HCT116 (cell line): ENCODE measurements around the gene PRPF38A. TPM values are rescaled to one million over a fixed set of nuclear protein-coding genes. Genes with fewer than 3 reads are reported as not detected.

Experiments
- ATAC-seq: fragments of 200-7000 bp; cut with Tn5 transposase; 2 replicates; pipeline ENCODE4 v1.9.1; 2020; ENCODE audit warnings: mild to moderate bottlenecking, moderate library complexity
- BruUV-seq: library from RNA; stranded (reverse); fragments of 400-500 nt; replicated peaks from 2 replicates; lab custom pipeline; 2021; lab: Mats Ljungman, UMichigan
- CTCF ChIA-PET: fragments of 300-600 bp; sonication (Branson Sonifier 250); formaldehyde crosslinking; loops from one replicate; lab custom pipeline; 2021; ENCODE audit warnings: antibody characterized with exemption; lab: Charles Lee
- POLR2A ChIA-PET: fragments of 300-600, 350-600 bp; sonication (Branson Sonifier 250); formaldehyde crosslinking; loops from one replicate; lab custom pipeline; 2021; ENCODE audit warnings: antibody characterized with exemption; lab: Charles Lee
- RAD21 ChIA-PET, 2 experiments: fragments of 300-600 bp; sonication (Branson Sonifier 250); formaldehyde crosslinking; loops; one replicate each; lab custom pipeline; 2023; ENCODE audit warnings: low total read pairs in 2 of 2; ENCODE audit not compliant: uncharacterized antibody in 2 of 2, unreplicated experiment in 2 of 2, low non-redundant PET in 1 of 2; lab: Charles Lee
- DNase-seq: peaks from one replicate; pipeline ENCODE4 v3.0.0-alpha.2; 2010; ENCODE audit warnings: low read depth, low spot score
- H2AFZ ChIP-seq: fragments of 200-600 bp; shearing (Covaris generic), sonication (generic); 2 replicates; pipeline ENCODE4 v1.6.1; 2017; ENCODE audit warnings: low read depth, mixed run types, mixed read lengths, antibody characterized with exemption, low read length; ENCODE audit not compliant: poor library complexity, severe bottlenecking
- H3K27ac ChIP-seq: 2 replicates; pipeline ENCODE4 v1.5.1; 2012; ENCODE audit warnings: low read depth, low read length
- H3K27me3 ChIP-seq: fragments of 200-600 bp; sonication (generic); 2 replicates; pipeline ENCODE4 v1.6.1; 2016; ENCODE audit warnings: mixed run types, low read length, mixed read lengths; ENCODE audit not compliant: insufficient read depth
- H3K36me3 ChIP-seq, 2 experiments: fragments of 200-500 bp in 1 of 2; fragments of 200-600 bp in 1 of 2; sonication (Bioruptor generic) in 1 of 2; sonication (generic) in 1 of 2; 2 replicates each; pipeline versions ENCODE4 v1.5.1 to v1.6.1; 2014 to 2016; ENCODE audit warnings: low read length in 2 of 2, inconsistent platforms in 1 of 2, mixed read lengths in 1 of 2, mixed run types in 1 of 2; ENCODE audit not compliant: insufficient read depth in 2 of 2, control insufficient read depth in 1 of 2
- H3K4me1 ChIP-seq, 2 experiments: fragments of 200-600 bp in 1 of 2; sonication (generic) in 1 of 2; 2 replicates each; pipeline versions ENCODE4 v1.5.1 to v1.6.1; 2012 to 2017; ENCODE audit warnings: low read length in 2 of 2, inconsistent platforms in 1 of 2, mild to moderate bottlenecking in 1 of 2, mixed read lengths in 1 of 2, mixed run types in 1 of 2, moderate library complexity in 1 of 2; ENCODE audit not compliant: insufficient read depth in 2 of 2, control insufficient read depth in 1 of 2
- H3K4me2 ChIP-seq: fragments of 200-600 bp; sonication (generic); 2 replicates; pipeline ENCODE4 v1.6.1; 2017; ENCODE audit warnings: mixed run types, low read length, mixed read lengths
- H3K4me3 ChIP-seq, 2 experiments: fragments of 200-600 bp in 1 of 2; sonication (generic) in 1 of 2; replicated peaks in 1 of 2; 2 replicates each; pipeline ENCODE4 v1.5.1; 2011 to 2016; ENCODE audit warnings: low read length in 2 of 2, control low read depth in 1 of 2, low read depth in 1 of 2, mild to moderate bottlenecking in 1 of 2, mixed read lengths in 1 of 2, mixed run types in 1 of 2
- H3K79me2 ChIP-seq: fragments of 200-600 bp; sonication (generic); 2 replicates; pipeline ENCODE4 v1.6.1; 2017; ENCODE audit warnings: mild to moderate bottlenecking, mixed run types, low read length, moderate library complexity, mixed read lengths; ENCODE audit not compliant: insufficient read depth
- H3K9ac ChIP-seq: fragments of 200-600 bp; sonication (generic); 2 replicates; pipeline ENCODE4 v1.6.1; 2016; ENCODE audit warnings: low read length, mixed read lengths
- H3K9me2 ChIP-seq: fragments of 200-600 bp; sonication (generic), shearing (Covaris generic); 2 replicates; pipeline ENCODE4 v1.6.1; 2017; ENCODE audit warnings: mixed run types, mild to moderate bottlenecking, moderate library complexity; ENCODE audit not compliant: insufficient read depth
- H3K9me3 ChIP-seq, 2 experiments: fragments of 200-500 bp in 1 of 2; fragments of 200-600 bp in 1 of 2; sonication (Bioruptor generic) in 1 of 2; sonication (generic) in 1 of 2; 2 replicates each; pipeline ENCODE4 v1.6.1; 2014 to 2017; ENCODE audit warnings: low read length in 2 of 2, mixed read lengths in 2 of 2, inconsistent platforms in 1 of 2, low read depth in 1 of 2, mild to moderate bottlenecking in 1 of 2, mixed run types in 1 of 2, moderate library complexity in 1 of 2; ENCODE audit not compliant: control insufficient read depth in 1 of 2, insufficient read depth in 1 of 2
- H4K20me1 ChIP-seq: fragments of 200-600 bp; sonication (generic), shearing (Covaris generic); 2 replicates; pipeline ENCODE4 v1.6.1; 2017; ENCODE audit warnings: mixed run types, mild to moderate bottlenecking, moderate library complexity; ENCODE audit not compliant: insufficient read depth
- CBX3 ChIP-seq: IDR thresholded peaks from 2 replicates; pipeline ENCODE4 v1.6.1; 2012; ENCODE audit warnings: low read depth
- CEBPB ChIP-seq: IDR thresholded peaks from 2 replicates; pipeline ENCODE4 v1.6.1; 2012; ENCODE audit warnings: low read depth
- EZH2 ChIP-seq: fragments of 200-600 bp; sonication (generic); IDR thresholded peaks from 2 replicates; pipeline ENCODE4 v1.6.1; 2017; ENCODE audit warnings: antibody characterized with exemption, mixed run types
- FOSL1 ChIP-seq: IDR thresholded peaks from 2 replicates; pipeline ENCODE4 v1.6.1; 2012; ENCODE audit warnings: low read depth
- POLR2AphosphoS5 ChIP-seq: IDR thresholded peaks from 2 replicates; pipeline ENCODE4 v1.6.1; 2011; ENCODE audit warnings: mild to moderate bottlenecking, low read depth, low read length, moderate library complexity
- SP1 ChIP-seq: IDR thresholded peaks from 2 replicates; pipeline ENCODE4 v1.6.1; 2012; ENCODE audit warnings: low read depth
- SRF ChIP-seq: IDR thresholded peaks from 2 replicates; pipeline ENCODE4 v1.6.1; 2012; ENCODE audit warnings: low read depth
- TCF7L2 ChIP-seq: IDR thresholded peaks from 2 replicates; pipeline ENCODE4 v1.7.0; 2011; ENCODE audit warnings: borderline replicate concordance, inconsistent platforms; ENCODE audit not compliant: insufficient read depth, insufficient read length; ENCODE audit errors: extremely low read depth
- YY1 ChIP-seq: IDR thresholded peaks from 2 replicates; pipeline ENCODE4 v1.6.1; 2011; ENCODE audit warnings: low read length, low read depth, moderate library complexity, mild to moderate bottlenecking; ENCODE audit not compliant: insufficient replicate concordance; ENCODE audit errors: extremely low read depth
- ZNF274 ChIP-seq: fragments of 200-500 bp; sonication (Bioruptor generic); IDR thresholded peaks from 2 replicates; pipeline ENCODE4 v1.6.1; 2014; ENCODE audit warnings: mild to moderate bottlenecking, low read depth, low read length, inconsistent platforms
- intact Hi-C: fragments of 100-400 bp; cut with micrococcal nuclease; formaldehyde crosslinking; loops from 2 replicates; pipeline ENCODE4 v1.10.0; 2022
- total RNA-seq: library from RNA; stranded (reverse); gene quantifications from one replicate; pipeline ENCODE4 v1.2.1, GENCODE V29; 2021; ENCODE audit not compliant: unreplicated experiment
- TF ChIP-seq, protein P1 (sequence below): IDR thresholded peaks from 2 replicates; pipeline ENCODE4 v1.6.1; 2012
- TF ChIP-seq, protein P2 (sequence below): IDR thresholded peaks from 2 replicates; pipeline ENCODE4 v1.6.1; 2012
- TF ChIP-seq, protein P3 (sequence below): IDR thresholded peaks from 2 replicates; pipeline ENCODE4 v1.6.1; 2012; ENCODE audit warnings: low read depth
- TF ChIP-seq, protein P4 (sequence below), 3 experiments: fragments of 200-600 bp in 1 of 3; sonication (generic) in 1 of 3; IDR thresholded peaks in 2 of 3; conservative IDR thresholded peaks in 1 of 3; 2 replicates each; pipeline ENCODE4 v1.5.1; 2012 to 2017; ENCODE audit warnings: low read depth in 2 of 3, low read length in 2 of 3, antibody characterized with exemption in 1 of 3, borderline replicate concordance in 1 of 3, control low read depth in 1 of 3, mild to moderate bottlenecking in 1 of 3, mixed read lengths in 1 of 3, mixed run types in 1 of 3, moderate library complexity in 1 of 3; ENCODE audit not compliant: insufficient read depth in 1 of 3

The PRPF38A gene
- total RNA-seq, 1 experiment from 2014 or later, result 50.2 TPM

DNA sequence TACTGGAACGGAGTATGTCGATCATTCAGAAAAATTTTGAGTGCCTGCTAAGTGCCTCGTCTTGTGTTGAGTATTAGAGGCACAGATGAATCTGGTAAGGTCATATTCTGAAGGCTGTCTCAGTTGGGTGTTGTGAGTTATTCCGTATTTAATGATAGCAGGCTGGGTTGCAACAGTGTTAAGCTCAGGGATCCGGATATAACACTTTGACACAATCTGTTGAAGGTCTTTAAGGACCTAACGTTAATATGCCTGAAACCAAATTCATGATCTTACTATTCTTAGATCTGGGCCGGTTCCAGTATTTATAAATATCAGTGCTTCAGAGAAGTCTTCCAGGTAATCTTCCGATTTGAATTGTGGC, 555 bp downstream of the PRPF38A start:
- CTCF ChIA-PET, result interaction anchor here (1.2 to 2.3 kb wide), 2 partner anchors 260 to 281 kb away, joined by 3 to 7 read pairs; no protein-coding TSS in a partner anchor
- H3K4me3 ChIP-seq, result peak overlapping the region; percentile 99
- no peak overlapping the region for H2AFZ ChIP-seq
- H3K79me2 ChIP-seq, result peaks cover 82% of the 10 kb centered on the region
- H3K36me3 ChIP-seq, result peaks cover 10 to 43% of the 10 kb centered on the region in 2 experiments
- H3K4me2 ChIP-seq, result peak overlapping the region; percentile 77
- H3K27ac ChIP-seq, result peak overlapping the region; percentile 93
- no peaks in the 10 kb centered on the region for H3K9me2 ChIP-seq
- H3K4me1 ChIP-seq, result peaks cover 2 to 14% of the 10 kb centered on the region in 2 experiments; a peak in 2 of 4 replicates
- no peaks in the 10 kb centered on the region for H3K27me3 ChIP-seq
- DNase-seq (no peak), ATAC-seq (no peak)
- BruUV-seq, result no TSS peak
- H3K9me3 ChIP-seq, result no peaks in the 10 kb centered on the region
- TF ChIP-seq, protein P1, sequence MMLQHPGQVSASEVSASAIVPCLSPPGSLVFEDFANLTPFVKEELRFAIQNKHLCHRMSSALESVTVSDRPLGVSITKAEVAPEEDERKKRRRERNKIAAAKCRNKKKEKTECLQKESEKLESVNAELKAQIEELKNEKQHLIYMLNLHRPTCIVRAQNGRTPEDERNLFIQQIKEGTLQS, result no peak
- TF ChIP-seq POLR2AphosphoS5 (no peak), CBX3 (no peak), SRF (no peak), ZNF274 (no peak), EZH2 (no peak), TCF7L2 (no peak), SP1 (no peak), FOSL1 (no peak), CEBPB (no peak), YY1 (no peak)
- TF ChIP-seq, protein P2, sequence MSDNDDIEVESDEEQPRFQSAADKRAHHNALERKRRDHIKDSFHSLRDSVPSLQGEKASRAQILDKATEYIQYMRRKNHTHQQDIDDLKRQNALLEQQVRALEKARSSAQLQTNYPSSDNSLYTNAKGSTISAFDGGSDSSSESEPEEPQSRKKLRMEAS, result no peak
- TF ChIP-seq, protein P3, sequence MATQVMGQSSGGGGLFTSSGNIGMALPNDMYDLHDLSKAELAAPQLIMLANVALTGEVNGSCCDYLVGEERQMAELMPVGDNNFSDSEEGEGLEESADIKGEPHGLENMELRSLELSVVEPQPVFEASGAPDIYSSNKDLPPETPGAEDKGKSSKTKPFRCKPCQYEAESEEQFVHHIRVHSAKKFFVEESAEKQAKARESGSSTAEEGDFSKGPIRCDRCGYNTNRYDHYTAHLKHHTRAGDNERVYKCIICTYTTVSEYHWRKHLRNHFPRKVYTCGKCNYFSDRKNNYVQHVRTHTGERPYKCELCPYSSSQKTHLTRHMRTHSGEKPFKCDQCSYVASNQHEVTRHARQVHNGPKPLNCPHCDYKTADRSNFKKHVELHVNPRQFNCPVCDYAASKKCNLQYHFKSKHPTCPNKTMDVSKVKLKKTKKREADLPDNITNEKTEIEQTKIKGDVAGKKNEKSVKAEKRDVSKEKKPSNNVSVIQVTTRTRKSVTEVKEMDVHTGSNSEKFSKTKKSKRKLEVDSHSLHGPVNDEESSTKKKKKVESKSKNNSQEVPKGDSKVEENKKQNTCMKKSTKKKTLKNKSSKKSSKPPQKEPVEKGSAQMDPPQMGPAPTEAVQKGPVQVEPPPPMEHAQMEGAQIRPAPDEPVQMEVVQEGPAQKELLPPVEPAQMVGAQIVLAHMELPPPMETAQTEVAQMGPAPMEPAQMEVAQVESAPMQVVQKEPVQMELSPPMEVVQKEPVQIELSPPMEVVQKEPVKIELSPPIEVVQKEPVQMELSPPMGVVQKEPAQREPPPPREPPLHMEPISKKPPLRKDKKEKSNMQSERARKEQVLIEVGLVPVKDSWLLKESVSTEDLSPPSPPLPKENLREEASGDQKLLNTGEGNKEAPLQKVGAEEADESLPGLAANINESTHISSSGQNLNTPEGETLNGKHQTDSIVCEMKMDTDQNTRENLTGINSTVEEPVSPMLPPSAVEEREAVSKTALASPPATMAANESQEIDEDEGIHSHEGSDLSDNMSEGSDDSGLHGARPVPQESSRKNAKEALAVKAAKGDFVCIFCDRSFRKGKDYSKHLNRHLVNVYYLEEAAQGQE, result no peak
- TF ChIP-seq, protein P4, sequence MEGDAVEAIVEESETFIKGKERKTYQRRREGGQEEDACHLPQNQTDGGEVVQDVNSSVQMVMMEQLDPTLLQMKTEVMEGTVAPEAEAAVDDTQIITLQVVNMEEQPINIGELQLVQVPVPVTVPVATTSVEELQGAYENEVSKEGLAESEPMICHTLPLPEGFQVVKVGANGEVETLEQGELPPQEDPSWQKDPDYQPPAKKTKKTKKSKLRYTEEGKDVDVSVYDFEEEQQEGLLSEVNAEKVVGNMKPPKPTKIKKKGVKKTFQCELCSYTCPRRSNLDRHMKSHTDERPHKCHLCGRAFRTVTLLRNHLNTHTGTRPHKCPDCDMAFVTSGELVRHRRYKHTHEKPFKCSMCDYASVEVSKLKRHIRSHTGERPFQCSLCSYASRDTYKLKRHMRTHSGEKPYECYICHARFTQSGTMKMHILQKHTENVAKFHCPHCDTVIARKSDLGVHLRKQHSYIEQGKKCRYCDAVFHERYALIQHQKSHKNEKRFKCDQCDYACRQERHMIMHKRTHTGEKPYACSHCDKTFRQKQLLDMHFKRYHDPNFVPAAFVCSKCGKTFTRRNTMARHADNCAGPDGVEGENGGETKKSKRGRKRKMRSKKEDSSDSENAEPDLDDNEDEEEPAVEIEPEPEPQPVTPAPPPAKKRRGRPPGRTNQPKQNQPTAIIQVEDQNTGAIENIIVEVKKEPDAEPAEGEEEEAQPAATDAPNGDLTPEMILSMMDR (IDR thresholded peaks at IDR 0.05 in 2 of 3, conservative IDR thresholded peaks at IDR 0.05 in 1 of 3; ENCODE audit: borderline replicate concordance in 1 of 3, insufficient read depth in 1 of 3, low read depth in 2 of 3, low read length in 2 of 3), result no peak; a peak in 1 of 6 replicates
- TF ChIP-seq, all 23 proteins: peak for 0
- ChIA-PET POLR2A (interaction anchor here (1.1 to 1.3 kb wide), 2 partner anchors 8 to 40 kb away, joined by 3 to 9 read pairs; no protein-coding TSS in a partner anchor), RAD21 (no interaction called here)
- Histone ChIP-seq H3K9ac (peak overlapping the region; percentile 98), H4K20me1 (no peaks in the 10 kb centered on the region)
- intact Hi-C loops, result loop anchor here (2.0 kb wide), 1 partner anchor 282 kb away; no protein-coding TSS in a partner anchor
